ENCODE measurements around the gene IGLON5.

The IGLON5 gene

DNA sequence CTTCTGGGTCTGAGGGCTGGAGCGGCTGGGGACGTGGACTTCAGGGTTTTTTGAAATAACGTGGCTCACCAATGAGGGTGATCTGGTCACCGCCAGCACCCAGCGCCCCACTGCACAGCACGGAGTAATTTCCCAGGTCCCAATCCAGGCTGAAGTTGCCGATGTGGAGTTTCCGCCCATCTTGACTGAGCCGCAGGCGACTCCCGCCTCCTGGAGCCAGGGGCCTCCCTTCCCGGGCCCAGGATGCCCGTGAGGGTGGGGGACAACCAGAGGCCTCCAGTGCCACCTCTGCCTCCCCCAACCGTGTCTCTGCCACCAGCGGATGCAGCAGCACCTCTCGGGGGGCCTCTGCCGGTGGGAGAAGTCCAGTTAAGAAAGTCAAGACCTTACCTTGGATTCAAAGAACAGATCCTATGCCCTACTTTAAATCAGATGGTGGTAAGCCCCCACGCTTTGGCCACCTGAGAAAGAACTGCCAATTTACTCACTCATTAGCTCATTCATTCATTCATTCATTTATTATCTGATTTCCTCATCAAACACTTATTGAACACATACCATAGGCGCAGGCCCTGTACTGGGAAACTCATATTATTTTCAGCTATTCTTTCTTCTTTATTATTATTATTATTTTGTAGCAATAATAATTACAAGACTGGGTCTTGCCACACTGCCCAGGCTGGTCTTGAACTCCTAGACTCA, 26.6 kb downstream of the IGLON5 start:
- DNase-seq (ENCODE audit: low read depth in 2 of 3, low spot score in 1 of 3) = no peak

DNA sequence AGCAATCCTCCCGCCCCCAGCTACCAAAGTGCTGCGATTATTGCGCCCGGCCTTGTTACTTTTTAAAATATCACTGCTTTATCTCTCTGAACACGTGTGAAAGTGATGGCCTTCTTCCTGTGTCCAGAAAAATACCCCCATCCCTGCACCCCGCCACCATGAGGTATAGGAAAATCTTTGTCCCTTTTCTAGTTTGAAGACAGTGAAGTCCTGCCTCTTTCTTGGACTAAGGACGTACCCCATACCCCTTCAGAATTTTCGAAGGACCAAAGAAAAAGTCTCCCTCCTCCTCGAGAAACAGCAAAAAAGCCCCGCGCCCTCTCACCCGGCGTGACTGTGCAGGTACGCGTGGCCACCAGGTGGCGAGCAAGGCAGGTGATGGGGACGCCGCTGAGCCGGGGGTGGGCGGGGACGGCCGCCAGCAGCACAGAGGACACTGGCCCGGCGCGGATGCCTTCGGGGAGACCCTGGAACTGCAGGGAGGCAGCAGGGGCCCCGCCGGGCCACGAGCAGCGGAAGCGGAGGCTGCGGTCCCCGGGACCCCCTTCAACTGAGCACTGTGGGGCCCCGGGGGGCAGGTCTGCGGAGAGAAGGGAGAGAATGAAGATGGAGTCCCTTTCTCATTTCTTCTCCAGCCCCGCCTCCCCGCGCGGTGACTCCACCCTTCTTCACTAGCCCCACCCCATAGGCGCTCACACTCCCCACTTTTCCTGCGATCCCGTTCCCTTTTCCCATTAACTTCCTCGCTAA, 27.3 kb downstream of the IGLON5 start:
- peak; percentile 78 to 87 (median 83) for DNase-seq (ENCODE audit: low read depth in 2 of 3, low spot score in 1 of 3)

DNA sequence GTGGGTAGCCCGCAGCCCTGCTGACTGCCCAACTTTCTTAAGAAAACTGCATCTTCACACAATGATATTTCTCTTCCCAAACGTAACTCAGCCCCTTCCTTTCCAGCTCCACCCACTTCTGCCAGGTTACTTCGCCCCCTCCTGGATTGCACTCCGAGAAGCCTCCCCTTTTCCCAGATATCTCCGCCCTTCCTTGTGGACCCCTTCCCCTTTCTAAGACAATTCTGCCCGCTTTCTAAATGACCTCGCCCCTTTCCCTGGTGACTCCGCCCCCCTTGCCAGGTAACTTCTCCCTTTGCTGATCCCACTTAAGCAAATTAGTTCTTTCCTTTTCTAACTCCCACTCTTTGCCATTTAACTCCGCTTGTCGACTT, 27.9 kb downstream of the IGLON5 start:
- no peak for DNase-seq (ENCODE audit: low read depth in 2 of 3, low spot score in 1 of 3)

DNA sequence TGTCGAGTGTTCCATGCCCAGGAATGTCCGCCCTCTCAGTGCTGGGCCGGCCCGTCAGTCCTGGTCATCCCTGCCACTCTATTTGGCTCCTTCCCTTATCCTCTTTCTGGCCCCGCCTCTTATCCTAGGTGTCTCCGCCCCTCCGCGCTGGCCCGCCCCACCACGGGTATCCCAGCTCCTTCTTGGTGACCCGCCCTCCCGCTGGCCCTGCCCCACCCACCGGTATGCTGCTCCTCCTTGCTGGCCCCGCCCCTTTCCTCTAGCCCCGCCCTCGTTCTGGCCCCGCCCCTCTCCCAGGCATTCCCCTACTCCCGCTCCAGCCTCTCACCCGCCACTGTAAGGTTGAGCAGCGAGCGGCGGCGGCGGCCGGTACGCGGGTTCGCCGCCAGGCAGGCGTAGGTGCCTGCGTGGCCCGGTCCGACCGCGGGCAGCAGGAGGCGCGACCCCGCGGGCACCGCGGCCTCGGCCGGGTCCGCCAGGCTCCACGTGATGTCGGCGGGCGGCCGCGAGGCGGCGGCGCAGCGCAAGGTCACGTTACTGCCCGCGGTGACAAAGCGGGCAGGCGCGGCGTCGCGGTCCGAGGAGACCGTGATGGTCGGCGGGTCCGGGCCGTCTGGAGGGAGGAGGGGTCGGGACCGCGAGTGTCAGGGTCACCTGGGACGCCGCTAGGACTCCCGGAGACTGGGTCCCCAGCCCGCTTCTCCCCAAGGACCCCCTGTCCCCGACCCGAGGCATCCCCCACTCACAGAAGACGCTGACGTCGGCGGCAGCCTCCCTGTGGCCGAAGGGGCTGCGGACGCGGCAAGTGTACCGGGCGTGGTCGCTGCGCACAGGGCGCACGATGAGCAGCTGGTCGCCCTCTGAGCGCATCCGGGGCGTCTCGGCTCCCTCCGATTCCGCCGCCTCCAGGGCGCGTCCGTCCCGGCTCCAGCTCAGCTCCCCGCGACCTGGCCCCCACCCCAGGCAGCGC, 28.5 kb downstream of the IGLON5 start:
- peak; percentile 96 to 98 (median 98) for DNase-seq (ENCODE audit: low read depth in 2 of 3, low spot score in 1 of 3)

DNA sequence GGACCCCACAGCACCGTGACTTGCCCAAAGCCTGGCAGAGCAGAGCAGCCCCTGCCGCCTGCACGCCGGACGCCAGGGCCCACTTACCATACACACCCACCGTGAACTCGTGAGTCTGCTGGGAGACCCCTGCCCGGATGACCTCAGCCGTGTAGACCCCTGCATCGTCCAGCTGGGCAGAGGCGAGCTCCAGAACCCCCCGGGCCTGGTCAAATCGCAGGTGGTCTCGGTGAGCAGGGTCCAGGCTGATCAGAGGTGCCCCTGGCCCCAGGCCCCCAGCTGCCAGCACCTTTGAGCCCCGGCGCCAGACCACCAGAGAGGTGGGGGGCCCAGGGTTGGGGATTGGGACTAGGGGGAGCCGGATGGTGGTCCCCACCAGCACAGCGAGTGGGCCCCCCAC, 29.6 kb downstream of the IGLON5 start:
- no peak for DNase-seq (ENCODE audit: low read depth in 2 of 3, low spot score in 1 of 3)

DNA sequence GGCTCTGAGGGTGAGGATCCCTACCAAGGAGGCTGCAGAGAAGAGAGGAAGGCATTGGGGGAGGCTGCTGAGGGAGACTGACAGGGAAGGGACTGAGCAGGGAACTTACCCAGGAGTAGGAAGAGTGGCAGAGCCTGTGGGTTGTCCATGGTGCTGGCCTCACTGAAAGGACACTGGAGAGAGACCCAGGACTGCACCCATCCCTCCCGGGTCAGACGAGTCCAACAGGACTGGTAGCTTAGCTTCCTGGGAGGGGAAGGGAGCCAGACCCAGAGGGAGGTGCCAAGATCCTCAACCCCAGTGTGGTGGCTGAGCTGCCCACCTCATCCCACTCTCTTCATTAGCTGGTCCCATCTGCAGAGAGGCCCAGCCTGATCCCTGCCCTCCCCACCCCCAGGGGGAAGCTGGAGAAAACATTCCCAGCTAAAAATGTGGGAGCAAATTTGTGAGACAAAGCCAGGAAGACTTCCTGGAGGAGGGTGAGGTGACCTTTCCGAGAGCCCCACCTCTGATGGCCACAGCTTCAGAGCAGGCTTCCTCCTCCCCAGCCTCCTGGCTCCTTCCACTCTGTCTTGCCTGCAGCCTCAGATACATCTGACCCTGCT, 30.6 kb downstream of the IGLON5 start, which contains the start of gene VSIG10L:
TSS of gene VSIG10L (minus strand) at position 164 of the 605 bp plus-strand sequence. CDS start at position 149, 15 bp downstream.
- DNase-seq (ENCODE audit: low read depth in 2 of 3, low spot score in 1 of 3) = no peak

DNA sequence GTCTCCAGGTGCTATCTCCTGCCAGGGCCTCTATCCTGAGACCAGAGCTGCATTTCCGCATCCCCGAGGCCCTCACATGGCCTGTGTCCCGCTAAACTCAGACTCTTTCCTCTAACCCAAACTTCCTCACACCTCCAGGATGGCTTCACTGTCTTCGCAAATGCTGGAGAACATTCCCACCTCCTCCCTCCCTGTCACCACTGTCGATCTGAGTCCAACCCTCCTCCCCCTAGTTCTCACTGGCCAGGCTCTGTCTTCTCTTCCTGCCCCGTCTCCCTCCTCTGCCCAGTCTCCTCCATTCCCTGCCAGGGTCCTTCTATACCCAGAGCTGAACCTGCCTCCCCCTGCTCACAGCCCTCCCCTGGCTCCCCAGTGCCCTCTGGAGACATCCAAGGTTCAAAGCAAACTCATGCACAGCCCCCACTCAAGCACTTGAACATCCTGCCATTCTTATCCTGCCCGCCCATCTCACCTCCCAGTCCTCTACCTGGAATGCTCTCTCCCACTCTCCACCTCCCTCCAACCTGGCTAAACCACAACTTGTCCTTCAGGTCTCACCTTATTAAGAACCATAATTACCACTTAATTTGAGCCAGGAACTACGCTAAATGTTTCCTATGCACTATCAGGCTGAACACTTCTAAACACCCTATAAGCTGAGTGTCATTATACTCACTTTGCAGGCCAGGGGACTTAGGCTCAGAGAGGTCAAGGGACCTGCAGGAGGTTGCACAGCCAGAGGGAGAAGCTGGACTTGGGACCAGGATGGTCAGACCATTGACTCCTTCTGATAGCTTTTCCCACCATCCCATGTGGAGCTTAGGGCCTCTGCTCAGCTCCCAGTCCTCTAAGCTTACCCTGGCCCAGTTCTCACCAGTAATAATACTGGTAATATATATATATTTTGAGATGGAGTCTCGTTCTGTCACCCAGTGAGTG, 31.5 kb downstream of the IGLON5 start:
- no peak for DNase-seq (ENCODE audit: low read depth in 2 of 3, low spot score in 1 of 3)

DNA sequence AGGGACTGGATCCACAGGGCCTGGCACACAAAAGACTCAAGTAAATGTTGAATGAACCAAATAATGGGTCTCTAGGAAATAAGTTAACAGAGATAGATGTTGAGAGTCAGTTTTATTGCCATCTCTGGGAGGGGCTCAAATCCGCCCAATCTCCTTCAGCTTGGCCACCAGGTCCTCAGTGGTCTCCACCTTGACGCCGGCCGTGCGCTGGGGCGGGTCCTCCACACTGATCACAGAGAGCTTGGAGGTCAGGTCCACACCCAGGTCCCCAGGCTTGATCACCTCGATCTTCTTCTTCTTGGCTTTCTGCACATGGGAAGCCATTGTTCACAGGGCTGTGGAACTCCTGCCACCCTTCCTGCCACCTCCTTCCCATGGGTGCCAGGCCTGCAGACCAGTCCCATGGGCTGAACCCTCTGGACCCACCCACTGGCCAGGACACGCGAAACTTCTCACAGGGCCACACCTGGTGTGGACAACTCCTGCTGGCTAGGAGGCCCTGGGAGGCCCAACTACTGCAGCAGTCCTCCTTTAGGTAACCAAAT, 33.7 kb downstream of the IGLON5 start:
- no peak for DNase-seq (ENCODE audit: low read depth in 2 of 3, low spot score in 1 of 3)

DNA sequence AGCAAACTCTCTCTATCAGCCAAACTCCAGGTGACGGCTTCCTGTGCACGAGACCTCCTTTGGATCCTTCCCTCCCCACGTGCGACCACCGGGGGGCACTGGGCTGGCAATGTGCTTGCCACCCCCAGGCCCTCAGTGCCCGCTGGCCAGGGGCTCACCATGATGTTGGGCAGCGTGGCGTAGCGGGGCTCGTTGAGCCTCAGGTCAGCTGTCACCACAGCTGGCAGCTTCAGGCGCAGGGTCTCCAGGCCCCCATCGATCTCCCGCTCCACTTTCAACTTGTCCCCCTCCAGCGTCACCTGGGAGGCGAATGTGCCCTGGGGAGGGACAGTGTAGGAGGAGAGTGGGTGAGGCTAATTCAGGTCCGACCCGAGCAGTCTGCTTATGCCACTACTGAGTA, 35.3 kb downstream of the IGLON5 start:
- no peak for DNase-seq (ENCODE audit: low read depth in 2 of 3, low spot score in 1 of 3)

DNA sequence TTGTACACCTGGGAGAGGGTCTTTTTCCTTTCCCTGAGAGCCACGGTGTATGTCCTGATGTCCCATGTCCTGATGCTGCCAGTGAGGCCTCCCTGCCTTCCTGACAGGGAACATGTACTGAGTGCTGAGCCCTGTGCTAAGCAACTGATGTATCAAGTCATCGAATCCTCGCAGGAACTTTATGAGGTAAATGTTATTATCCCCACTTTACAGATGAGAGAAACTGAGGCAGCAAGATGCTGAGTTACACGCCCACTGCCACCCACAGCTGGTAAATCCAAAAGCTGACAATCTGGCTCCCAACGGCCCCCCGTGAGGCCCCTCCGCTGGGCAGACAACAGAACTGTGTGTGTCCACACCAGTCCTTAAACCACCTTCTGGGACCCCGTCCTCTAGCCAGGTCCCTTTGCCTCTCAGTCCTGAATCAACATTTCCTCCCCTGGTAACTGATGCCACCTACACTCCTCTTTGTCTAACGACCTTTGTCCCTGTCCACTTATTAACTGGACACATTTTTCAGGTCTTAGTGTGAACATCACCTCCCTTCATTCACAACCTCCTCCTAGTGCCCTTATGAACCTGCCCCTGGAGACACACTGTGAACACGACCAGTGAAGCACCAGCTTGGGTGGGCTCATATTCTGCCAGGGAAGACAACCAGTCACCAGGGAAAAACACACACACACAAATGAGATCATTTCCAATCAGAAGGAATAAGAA, 35.9 kb downstream of the IGLON5 start:
- DNase-seq (ENCODE audit: low read depth in 2 of 3, low spot score in 1 of 3) = no peak

DNA sequence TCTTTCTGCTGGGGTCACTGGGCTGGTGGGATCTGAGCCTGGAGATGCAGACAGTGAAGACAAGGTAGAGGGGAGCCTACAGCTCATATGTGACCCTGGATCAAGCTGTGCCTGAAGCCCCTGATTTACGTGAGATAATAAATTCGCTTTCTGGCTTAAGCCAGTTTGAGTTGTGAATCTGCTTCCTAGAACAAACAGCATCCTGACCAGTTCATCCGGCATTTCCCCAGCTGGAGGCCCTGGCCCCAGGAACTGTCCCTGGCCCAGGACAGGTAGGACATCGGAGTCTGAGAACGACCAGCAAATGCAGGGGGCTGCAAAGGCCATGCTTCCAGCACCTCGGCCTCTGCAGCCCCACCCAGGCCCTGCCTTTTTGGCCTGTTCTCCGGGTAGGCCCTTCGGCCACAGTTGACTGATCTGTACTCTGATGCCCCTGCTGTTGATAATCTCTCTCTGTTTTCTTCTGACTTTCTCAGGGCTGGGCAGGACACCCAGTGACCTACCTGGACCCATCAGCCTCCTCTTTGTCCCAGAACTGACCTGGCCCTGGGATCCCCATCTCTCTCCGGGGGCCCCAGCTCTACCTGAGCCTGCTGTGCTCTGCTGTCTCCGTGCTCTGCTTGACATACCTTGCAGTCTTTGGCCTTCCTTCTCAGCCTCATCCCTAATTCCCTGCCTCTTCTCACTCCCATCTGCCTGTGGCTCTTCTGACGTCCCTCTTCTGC, 40.0 kb downstream of the IGLON5 start:
- DNase-seq (ENCODE audit: low read depth in 2 of 3, low spot score in 1 of 3) = no peak

DNA sequence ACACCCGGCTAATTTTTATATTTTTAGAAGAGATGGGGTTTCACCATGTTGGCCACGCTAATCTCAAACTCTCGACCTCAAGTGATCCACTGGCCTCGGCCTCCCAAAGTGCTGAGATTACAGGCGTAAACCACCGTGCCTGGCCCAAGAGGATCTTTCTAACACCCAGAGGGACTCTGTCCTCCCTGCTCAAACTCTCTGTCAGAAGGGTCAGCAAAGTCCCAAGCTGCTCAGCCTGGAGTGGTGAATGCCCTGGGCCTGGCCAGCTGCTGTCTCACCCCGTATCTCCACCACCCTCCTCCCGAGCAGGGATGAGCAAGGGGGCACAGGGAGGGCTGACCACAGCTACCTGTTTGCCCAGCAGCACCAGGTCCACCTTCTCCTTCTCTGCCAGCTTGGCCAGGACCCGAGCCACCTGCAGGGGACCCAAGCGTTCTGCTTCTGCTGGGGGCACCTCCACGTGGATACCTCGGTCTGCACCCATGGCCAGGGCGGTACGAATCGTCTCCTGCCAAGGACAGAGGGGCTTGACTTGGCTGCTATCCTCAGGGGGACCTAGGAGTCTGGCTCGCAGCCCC, 41.4 kb downstream of the IGLON5 start:
- no peak for DNase-seq (ENCODE audit: low read depth in 2 of 3, low spot score in 1 of 3)

DNA sequence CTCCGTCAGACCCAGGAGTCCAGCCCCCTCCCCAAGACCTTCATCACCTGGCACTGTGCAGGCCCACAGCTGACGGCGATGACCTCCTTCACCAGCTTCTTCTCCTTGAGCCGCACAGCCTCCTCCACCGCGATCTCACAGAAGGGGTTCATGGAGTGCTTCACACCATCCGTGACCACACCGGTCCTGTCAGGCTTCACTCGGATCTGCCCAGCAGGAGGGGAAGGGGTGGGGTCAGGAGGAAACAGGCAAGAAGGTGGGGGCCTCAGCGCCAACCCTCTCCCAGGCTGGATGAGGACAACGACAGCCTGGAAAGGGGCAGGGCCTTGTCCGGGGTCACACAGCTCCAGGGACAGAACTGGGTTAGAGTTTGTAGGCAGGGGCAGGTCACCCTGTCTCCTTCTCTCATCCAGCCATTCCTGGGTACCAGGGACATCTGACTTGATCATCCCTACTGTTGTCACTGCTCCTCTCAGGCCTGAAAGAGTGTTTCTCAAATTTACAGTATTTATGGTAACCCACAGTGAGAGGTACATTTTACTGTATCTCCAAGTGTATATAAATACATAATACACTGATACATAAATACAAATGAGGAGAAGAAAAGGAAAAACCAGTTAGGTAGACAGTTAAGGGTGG, 42.8 kb downstream of the IGLON5 start:
- no peak for DNase-seq (ENCODE audit: low read depth in 2 of 3, low spot score in 1 of 3)

DNA sequence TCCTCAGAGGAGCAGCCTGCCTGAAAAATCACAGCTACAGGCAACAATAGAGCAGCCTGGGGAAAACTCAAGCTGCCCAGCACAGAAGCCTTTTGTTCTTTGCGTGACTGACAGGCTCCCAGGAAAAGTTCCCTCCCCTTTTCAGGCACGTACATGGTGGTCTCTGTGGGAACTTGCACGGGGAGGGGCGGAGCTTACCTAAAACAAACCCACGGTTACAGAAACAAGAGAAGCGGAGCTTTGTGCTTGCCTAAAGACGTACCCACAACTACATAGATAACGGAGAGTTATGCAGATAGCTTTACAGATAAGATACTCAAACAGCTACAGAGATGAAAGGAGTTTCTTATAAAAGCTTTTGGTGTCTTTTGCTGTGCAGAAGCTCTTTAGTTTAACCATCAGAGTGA, 43.3 kb downstream of the IGLON5 start:
- no peak for DNase-seq (ENCODE audit: low read depth in 2 of 3, low spot score in 1 of 3)

DNA sequence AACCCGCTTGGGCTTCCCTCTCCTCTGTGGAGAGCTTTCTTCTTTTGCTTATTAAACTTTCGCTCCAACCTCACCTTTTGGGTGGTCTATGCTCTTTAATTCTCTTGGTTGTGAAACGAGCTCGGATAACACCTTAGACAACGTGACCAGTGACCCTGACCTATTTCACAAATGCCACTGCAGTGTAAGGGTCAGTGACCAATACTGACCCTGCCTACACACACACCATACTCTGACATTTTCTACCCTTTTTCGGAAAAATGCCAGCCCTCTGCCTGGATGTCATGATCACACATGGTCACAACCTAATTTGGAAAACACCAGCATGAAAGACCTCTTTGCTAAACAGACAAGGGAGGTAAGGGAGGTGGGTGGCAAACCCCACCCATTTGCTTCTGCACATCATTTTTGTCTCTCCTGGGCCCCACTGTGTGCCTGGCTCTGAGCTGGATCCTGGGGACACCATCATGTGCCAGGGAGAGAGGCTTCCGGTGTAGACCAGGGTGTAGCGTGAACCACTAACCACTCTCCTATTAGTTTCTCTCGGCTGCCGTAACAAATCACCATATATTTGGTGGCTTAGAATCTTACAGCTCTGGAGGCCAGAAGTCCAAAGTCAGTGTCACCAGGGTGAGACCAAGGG, 44.8 kb downstream of the IGLON5 start:
- DNase-seq (ENCODE audit: low read depth in 2 of 3, low spot score in 1 of 3) = no peak

DNA sequence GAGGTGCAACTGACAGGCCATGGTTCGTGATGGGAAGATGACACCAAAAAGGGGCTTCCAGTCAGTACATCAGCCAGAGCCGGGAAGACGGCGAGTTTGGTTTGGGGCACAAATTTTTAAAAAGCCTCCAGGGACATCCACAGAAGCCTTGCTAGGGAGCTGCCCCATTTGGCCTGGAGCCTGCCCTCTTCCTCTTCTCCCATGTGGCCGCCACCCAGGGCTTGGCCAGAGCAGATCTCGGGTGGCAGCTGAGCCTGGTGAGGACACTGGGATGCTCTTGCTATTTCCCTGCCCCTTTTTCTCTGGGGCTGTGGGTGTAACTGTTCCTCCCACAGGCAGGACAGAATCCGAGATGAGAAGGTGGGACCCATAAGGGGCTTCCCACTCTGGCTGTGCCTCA, 46.5 kb downstream of the IGLON5 start:
- DNase-seq (ENCODE audit: low read depth in 2 of 3, low spot score in 1 of 3) = no peak

DNA sequence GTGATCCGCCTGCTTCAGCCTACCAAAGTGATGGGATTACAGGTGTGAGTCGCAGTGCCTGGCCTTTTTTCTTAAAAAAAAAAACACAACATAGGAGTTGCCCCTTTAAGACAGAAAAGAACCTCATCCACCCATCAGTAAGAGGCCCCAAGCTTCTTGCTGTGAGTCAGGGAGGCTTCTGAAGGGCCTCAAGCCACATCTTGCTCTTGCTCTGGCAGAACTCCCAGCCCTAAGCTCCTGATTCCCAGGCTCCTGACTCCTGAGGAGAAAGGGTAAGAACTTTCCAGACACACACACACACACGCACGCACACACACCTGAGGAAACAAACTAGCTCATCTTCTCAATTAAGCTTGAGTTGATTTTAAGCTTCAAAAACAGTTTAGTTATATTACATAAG, 47.9 kb downstream of the IGLON5 start:
- no peak for DNase-seq (ENCODE audit: low read depth in 2 of 3, low spot score in 1 of 3)
